ENCODE results near the gene ABHD17B. TPM values are rescaled to one million over a fixed set of nuclear protein-coding genes. Genes with fewer than 3 reads are reported as not detected.
A peak's percentile ranks its signal among the peaks of the same experiment; 100 is the strongest.

ABHD17B gene
- total and polyA plus RNA-seq, 4 donors: 5.2 to 17.7 (median 10.1) TPM

DNA sequence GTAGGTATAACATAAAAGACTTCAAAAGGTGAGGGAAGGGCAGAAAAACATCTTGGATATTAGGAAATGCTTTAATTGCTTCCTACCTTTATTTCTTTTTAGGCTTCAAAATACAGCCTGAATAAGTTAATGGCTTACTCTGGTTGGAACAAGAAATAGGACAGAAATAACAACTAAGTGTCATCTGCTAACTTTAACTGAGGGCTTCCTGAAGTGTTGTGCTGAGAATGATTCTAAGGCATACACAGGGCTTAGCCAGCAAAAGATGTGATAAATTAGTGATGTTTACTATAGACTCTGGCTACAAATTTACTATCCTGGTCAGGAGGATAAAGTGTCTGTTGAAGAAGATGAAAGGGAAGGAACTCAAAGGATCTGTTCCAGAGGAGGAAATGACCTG is 34.2 kb downstream of the ABHD17B start (continued):
- no peak for TF ChIP-seq YY1 (IDR thresholded peaks at IDR 0.05)

DNA sequence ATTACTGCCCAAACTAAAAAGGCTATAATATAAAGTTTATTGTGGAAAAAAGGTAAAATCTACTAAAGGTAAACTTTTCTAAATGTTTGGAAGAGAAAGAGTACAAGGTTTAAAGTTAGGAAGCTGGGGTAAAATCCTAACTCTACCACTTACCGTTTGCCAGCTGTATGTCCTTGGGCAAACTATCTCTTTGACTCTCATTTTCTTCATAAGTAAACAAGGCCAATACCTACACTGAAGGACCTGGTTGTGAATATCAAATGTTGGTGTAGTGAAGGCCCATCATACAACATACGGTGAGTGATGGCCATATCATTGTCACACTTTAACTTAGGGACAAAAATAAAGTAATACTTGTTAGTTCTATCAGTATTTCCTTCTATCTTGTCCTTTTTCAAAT is 34.9 kb downstream of the ABHD17B start:
- no peak for DNase-seq (ENCODE audit: low spot score)
- Histone ChIP-seq H3K4me1 (ENCODE audit: control insufficient read depth in 4 of 4, insufficient read depth in 4 of 4, low read length in 3 of 4) (peaks cover 0 to 7% (median under 1%) of the 10 kb centered on the region in 4 donors), H3K27me3 (ENCODE audit: control insufficient read depth in 4 of 4, insufficient read depth in 4 of 4, low read length in 3 of 4) (no peaks in the 10 kb centered on the region), H3K36me3 (ENCODE audit: control insufficient read depth in 4 of 4, insufficient read depth in 3 of 4, low read depth in 1 of 4, low read length in 3 of 4) (no peaks in the 10 kb centered on the region), H3K9ac (ENCODE audit: low read depth in 1 of 2, low read length in 2 of 2) (no peak overlapping the region), H3K27ac (ENCODE audit: low read depth in 1 of 2, low read length in 2 of 2) (no peak overlapping the region), H3K9me3 (ENCODE audit: control insufficient read depth in 4 of 4, low read length in 3 of 4) (peaks cover 0 to 6% (median under 1%) of the 10 kb centered on the region in 4 donors), H3K4me3 (ENCODE audit: low read depth in 1 of 3, low read length in 3 of 3) (no peak overlapping the region)
- WGBS: 67% methylated on average over 2 of the region's 2 CpGs
- no peak for TF ChIP-seq SP1 (IDR thresholded peaks at IDR 0.05)
- peak; percentile 41 for TF ChIP-seq FOXA2 (IDR thresholded peaks at IDR 0.05)
- TF ChIP-seq, protein P1, sequence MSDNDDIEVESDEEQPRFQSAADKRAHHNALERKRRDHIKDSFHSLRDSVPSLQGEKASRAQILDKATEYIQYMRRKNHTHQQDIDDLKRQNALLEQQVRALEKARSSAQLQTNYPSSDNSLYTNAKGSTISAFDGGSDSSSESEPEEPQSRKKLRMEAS (IDR thresholded peaks at IDR 0.05): no peak

DNA sequence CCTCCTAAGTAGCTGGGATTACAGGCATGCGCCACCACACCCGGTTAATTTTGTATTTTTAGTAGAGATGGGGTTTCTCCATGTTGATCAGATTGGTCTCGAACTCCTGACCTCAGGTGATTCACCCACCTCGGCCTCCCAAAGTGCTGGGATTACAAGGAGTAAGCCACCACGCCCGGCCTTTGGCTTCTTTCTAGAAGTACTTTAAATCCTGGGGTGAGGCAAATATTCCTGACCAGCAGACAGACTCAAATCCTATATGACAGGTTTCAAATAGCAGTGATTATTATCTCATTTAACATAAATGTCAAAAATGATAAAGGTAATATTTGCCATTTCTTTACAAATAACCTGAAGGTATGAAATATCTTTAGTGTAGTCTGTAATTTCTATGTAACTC is 35.6 kb downstream of the ABHD17B start:
- Histone ChIP-seq H3K27me3 (ENCODE audit: control insufficient read depth in 4 of 4, insufficient read depth in 4 of 4, low read length in 3 of 4) (no peaks in the 10 kb centered on the region), H3K9me3 (ENCODE audit: control insufficient read depth in 4 of 4, low read length in 3 of 4) (peaks cover 0 to 6% (median under 1%) of the 10 kb centered on the region in 4 donors), H3K27ac (ENCODE audit: low read depth in 1 of 2, low read length in 2 of 2) (no peak overlapping the region), H3K4me1 (ENCODE audit: control insufficient read depth in 4 of 4, insufficient read depth in 4 of 4, low read length in 3 of 4) (peaks cover 0 to 7% (median under 1%) of the 10 kb centered on the region in 4 donors), H3K9ac (ENCODE audit: low read depth in 1 of 2, low read length in 2 of 2) (no peak overlapping the region), H3K4me3 (ENCODE audit: low read depth in 1 of 3, low read length in 3 of 3) (no peak overlapping the region), H3K36me3 (ENCODE audit: control insufficient read depth in 4 of 4, insufficient read depth in 3 of 4, low read depth in 1 of 4, low read length in 3 of 4) (no peaks in the 10 kb centered on the region)
- no peak for TF ChIP-seq FOXA2 (IDR thresholded peaks at IDR 0.05)
- TF ChIP-seq YY1 (IDR thresholded peaks at IDR 0.05): no peak
- TF ChIP-seq TAF1 (conservative IDR thresholded peaks at IDR 0.05): no peak
- TF ChIP-seq HNF4G (IDR thresholded peaks at IDR 0.05): no peak
- no peak for TF ChIP-seq GABPA (IDR thresholded peaks at IDR 0.05 in 1 of 2, conservative IDR thresholded peaks at IDR 0.05 in 1 of 2)
- TF ChIP-seq JUND (IDR thresholded peaks at IDR 0.05): no peak
- TF ChIP-seq RXRA (IDR thresholded peaks at IDR 0.05): no peak
- TF ChIP-seq, protein P2, sequence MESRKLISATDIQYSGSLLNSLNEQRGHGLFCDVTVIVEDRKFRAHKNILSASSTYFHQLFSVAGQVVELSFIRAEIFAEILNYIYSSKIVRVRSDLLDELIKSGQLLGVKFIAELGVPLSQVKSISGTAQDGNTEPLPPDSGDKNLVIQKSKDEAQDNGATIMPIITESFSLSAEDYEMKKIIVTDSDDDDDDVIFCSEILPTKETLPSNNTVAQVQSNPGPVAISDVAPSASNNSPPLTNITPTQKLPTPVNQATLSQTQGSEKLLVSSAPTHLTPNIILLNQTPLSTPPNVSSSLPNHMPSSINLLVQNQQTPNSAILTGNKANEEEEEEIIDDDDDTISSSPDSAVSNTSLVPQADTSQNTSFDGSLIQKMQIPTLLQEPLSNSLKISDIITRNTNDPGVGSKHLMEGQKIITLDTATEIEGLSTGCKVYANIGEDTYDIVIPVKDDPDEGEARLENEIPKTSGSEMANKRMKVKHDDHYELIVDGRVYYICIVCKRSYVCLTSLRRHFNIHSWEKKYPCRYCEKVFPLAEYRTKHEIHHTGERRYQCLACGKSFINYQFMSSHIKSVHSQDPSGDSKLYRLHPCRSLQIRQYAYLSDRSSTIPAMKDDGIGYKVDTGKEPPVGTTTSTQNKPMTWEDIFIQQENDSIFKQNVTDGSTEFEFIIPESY (IDR thresholded peaks at IDR 0.05): no peak
- TF ChIP-seq, protein P1 (IDR thresholded peaks at IDR 0.05): no peak
- TF ChIP-seq, protein P3, sequence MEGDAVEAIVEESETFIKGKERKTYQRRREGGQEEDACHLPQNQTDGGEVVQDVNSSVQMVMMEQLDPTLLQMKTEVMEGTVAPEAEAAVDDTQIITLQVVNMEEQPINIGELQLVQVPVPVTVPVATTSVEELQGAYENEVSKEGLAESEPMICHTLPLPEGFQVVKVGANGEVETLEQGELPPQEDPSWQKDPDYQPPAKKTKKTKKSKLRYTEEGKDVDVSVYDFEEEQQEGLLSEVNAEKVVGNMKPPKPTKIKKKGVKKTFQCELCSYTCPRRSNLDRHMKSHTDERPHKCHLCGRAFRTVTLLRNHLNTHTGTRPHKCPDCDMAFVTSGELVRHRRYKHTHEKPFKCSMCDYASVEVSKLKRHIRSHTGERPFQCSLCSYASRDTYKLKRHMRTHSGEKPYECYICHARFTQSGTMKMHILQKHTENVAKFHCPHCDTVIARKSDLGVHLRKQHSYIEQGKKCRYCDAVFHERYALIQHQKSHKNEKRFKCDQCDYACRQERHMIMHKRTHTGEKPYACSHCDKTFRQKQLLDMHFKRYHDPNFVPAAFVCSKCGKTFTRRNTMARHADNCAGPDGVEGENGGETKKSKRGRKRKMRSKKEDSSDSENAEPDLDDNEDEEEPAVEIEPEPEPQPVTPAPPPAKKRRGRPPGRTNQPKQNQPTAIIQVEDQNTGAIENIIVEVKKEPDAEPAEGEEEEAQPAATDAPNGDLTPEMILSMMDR (IDR thresholded peaks at IDR 0.05; ENCODE audit: low read depth, low read length, missing input control): no peak
- TF ChIP-seq, protein P4, sequence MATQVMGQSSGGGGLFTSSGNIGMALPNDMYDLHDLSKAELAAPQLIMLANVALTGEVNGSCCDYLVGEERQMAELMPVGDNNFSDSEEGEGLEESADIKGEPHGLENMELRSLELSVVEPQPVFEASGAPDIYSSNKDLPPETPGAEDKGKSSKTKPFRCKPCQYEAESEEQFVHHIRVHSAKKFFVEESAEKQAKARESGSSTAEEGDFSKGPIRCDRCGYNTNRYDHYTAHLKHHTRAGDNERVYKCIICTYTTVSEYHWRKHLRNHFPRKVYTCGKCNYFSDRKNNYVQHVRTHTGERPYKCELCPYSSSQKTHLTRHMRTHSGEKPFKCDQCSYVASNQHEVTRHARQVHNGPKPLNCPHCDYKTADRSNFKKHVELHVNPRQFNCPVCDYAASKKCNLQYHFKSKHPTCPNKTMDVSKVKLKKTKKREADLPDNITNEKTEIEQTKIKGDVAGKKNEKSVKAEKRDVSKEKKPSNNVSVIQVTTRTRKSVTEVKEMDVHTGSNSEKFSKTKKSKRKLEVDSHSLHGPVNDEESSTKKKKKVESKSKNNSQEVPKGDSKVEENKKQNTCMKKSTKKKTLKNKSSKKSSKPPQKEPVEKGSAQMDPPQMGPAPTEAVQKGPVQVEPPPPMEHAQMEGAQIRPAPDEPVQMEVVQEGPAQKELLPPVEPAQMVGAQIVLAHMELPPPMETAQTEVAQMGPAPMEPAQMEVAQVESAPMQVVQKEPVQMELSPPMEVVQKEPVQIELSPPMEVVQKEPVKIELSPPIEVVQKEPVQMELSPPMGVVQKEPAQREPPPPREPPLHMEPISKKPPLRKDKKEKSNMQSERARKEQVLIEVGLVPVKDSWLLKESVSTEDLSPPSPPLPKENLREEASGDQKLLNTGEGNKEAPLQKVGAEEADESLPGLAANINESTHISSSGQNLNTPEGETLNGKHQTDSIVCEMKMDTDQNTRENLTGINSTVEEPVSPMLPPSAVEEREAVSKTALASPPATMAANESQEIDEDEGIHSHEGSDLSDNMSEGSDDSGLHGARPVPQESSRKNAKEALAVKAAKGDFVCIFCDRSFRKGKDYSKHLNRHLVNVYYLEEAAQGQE (IDR thresholded peaks at IDR 0.05): no peak
- TF ChIP-seq SP1 (IDR thresholded peaks at IDR 0.05): no peak
- no peak for TF ChIP-seq NR2F2 (IDR thresholded peaks at IDR 0.05)
- no peak for TF ChIP-seq FOXA1 (IDR thresholded peaks at IDR 0.05)
- no peak for TF ChIP-seq EGR1 (IDR thresholded peaks at IDR 0.05; ENCODE audit: low read depth in 2 of 2)
- no peak for TF ChIP-seq HNF4A (conservative IDR thresholded peaks at IDR 0.05)
- TF ChIP-seq, protein P5, sequence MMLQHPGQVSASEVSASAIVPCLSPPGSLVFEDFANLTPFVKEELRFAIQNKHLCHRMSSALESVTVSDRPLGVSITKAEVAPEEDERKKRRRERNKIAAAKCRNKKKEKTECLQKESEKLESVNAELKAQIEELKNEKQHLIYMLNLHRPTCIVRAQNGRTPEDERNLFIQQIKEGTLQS (IDR thresholded peaks at IDR 0.05): no peak
- WGBS: 96% methylated on average over 6 of the region's 6 CpGs
- DNase-seq (ENCODE audit: low spot score): no peak
